ENCODE results near the gene MRPL28.
"Not testable (repeated sequence)": the region's sequence is repeated elsewhere in the genome, so short reads cannot be mapped to it uniquely, and the experiment has no call there.

The MRPL28 gene

DNA sequence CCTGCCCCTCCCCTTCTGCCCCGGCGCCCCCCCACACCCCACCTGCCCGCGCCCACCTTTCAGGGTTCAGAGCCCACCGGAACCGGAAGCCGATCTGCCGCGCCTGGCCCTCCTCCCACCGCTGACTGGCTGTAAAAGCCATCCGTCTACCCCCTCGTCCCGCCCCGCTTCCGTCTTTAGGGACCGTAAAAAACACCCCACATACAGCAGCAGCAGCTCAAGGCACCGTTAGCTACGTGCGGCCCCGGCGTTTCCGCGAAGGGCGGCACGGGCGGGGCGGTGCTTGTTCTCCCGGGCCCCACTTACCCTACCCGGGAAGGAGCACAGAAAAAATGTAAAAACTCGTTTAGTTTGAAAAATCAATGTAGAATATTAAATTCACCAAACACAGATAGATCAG is at the start of gene MRPL28:
Gene MRPL28, minus strand, starts transcription at position 96 of the 400 bp plus-strand sequence. CDS start 320 bp downstream, outside the sequence.
- ATAC-seq (replicated peaks) (peak; percentile 99), DNase-seq (peak; percentile 93)
- peak within 1 kb of the TSS; percentile 86 to 98 for H3K4me3 Mint-ChIP-seq
- H3K27me3 Mint-ChIP-seq: no peaks in the 10 kb centered on the region
- peaks cover 15 to 29% of the 10 kb centered on the region in 2 donors for H3K4me1 Mint-ChIP-seq
- peaks cover 25 to 39% of the 10 kb centered on the region in 2 donors for H3K36me3 Mint-ChIP-seq
- peak within 1 kb of the TSS; percentile 99 for H3K27ac Mint-ChIP-seq
- no peaks in the 10 kb centered on the region for H3K9me3 Mint-ChIP-seq

DNA sequence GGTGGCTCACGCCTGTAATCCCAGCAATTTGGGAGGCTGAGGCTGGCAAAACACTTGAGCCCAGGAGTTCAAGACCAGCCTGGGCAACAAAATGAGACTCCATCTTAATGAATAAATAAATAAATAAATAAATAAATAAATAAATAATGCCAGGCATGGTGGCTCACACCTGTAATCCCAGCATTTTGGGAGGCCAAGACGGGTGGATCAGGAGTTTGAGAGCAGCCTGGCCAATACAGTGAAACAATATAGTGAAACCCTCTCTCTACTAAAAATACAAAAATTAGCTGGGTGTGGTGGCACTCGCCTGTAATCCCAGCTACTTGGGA is 44.8 kb upstream of the MRPL28 start:
- H3K27ac Mint-ChIP-seq; DNase-seq; H3K27me3 Mint-ChIP-seq; H3K9me3 Mint-ChIP-seq; H3K36me3 Mint-ChIP-seq; H3K4me1 Mint-ChIP-seq; H3K4me3 Mint-ChIP-seq; ATAC-seq (replicated peaks): not testable (repeated sequence)

DNA sequence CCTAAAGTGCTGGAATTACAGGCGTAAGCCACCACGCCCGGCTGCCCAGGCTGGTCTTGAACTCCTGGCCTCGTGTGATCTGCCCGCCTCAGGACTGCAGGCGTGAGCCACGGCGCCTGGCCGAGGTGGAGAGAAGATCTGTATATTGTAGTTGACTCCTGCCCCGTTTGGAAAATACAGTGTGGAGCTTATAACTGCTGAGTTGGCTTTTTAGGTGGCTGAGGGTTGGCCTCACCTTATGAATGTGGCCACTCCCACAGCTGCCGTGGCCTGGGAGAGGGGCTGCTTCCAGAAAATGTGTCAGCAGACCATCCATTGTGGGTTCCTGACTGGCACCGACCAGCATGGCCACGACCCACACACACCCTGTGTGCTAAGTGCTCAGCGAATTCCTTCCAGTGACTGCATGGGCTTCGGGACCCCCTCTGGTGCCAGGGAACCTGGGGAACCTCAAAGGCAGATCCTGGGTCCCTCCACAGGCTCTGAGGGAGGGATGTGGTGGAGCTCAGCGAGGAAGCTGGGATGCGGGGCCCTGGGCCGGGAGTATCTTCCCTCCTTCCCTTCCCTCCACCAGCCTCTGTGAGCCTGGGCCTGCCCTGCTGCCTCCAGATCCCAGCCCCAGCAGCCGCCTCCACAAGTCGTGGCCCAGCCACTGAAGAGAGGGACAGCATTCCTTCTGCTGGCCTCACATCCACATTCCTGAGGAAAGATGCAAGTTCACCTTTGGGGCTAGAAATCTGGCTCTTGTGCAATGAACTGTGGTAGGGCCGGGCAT is 44.2 kb upstream of the MRPL28 start:
- no peak for DNase-seq
- H3K27me3 Mint-ChIP-seq: no peaks in the 10 kb centered on the region
- no peaks in the 10 kb centered on the region for H3K4me1 Mint-ChIP-seq
- H3K27ac Mint-ChIP-seq: no peak overlapping the region
- no peak overlapping the region for H3K4me3 Mint-ChIP-seq
- H3K9me3 Mint-ChIP-seq: no peaks in the 10 kb centered on the region
- no peak for ATAC-seq (replicated peaks)
- peaks cover 6 to 12% of the 10 kb centered on the region in 2 donors for H3K36me3 Mint-ChIP-seq

DNA sequence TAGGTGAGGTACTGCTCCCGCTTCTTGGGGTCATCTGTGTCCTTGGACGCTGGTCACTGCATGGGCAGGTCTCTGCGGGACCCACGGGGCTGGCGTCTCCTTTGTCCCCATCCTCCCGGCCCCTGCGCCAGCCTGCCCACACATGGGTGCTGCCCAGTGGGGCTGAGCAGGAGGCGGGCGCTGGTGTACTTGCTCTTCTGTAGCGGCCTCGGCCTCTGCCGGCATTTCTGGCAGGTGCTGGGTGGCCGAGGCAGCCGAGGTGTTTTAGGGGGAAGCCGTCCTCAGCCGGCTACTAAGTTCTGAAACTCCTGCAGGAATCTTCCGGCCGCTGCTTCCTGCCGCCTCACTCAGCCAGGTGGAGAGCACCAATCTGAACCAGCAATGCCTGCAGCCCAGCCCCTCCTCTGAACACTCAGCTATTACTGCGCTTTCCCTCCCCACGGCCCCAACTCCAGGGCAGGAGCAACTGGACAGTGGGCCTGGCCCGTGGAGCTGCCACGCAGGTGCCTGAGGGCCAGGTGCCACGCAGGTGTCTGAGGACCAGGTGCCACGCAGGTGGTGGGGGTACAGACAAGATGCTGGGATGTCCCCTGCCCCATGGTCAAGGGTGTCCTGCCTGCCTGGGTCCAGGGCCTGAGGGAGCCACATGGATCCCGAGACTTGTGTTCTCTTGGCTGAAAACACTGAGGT is 41.4 kb upstream of the MRPL28 start:
- Mint-ChIP-seq H3K4me1 (peaks cover 0 to 2% of the 10 kb centered on the region in 2 donors), H3K36me3 (peaks cover 12 to 18% of the 10 kb centered on the region in 2 donors), H3K27me3 (no peaks in the 10 kb centered on the region), H3K27ac (no peak overlapping the region), H3K4me3 (no peak overlapping the region), H3K9me3 (no peaks in the 10 kb centered on the region)
- no peak for DNase-seq
- ATAC-seq (replicated peaks): no peak

DNA sequence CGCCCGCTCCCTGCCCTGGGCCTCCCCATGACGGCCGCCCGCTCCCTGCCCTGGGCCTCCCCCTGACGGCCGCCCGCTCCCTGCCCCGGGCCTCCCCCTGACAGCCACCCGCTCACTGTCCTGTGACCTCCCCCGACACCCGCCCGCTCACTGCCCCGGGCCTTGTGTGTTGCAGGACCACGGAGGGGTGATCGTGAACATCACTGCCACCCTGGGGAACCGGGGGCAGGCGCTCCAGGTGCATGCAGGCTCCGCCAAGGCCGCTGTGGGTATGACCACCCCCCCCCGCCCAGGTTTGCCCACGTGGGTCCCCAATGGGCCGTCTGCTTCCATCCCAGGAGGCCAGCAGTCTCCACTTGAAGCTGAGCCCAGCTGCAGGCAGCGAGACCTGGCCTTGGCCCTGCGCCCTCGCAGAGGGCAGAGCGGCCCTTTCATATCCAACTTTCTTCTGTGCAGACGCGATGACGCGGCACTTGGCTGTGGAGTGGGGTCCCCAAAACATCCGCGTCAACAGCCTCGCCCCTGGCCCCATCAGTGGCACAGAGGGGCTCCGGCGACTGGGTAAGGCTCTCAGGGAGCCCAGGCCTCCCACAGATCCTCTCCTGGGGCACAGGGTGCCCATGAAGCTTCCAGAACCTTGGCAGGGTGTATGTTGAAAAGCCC is 40.3 kb upstream of the MRPL28 start:
- Mint-ChIP-seq H3K9me3 (no peaks in the 10 kb centered on the region), H3K27ac (no peak overlapping the region), H3K4me1 (peaks cover 0 to 2% of the 10 kb centered on the region in 2 donors), H3K4me3 (no peak overlapping the region), H3K36me3 (peaks cover 12 to 18% of the 10 kb centered on the region in 2 donors), H3K27me3 (no peaks in the 10 kb centered on the region)
- no peak for ATAC-seq (replicated peaks)
- no peak for DNase-seq

DNA sequence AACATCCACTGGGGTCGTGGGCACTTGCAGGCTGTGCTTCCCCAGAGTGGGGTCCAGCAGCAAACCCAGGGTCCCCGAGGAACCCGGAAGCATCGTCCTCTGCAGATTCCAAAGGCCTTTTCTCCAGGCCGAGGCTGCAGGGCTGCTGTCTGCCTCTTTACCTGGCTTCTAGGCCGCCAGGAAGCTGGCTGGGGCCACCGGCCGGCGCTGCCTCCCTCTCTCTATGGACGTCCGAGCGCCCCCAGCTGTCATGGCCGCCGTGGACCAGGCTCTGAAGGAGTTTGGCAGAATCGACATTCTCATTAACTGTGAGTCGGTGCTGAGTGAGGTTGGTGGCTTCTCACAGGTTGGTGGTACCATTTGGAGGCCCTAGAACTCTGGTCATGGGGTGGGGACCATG is 36.9 kb upstream of the MRPL28 start:
- Mint-ChIP-seq H3K36me3 (peaks cover 13 to 18% of the 10 kb centered on the region in 2 donors), H3K27ac (no peak overlapping the region), H3K9me3 (no peaks in the 10 kb centered on the region), H3K4me3 (no peak overlapping the region), H3K27me3 (no peaks in the 10 kb centered on the region), H3K4me1 (peaks cover 0 to 2% of the 10 kb centered on the region in 2 donors)
- no peak for DNase-seq
- no peak for ATAC-seq (replicated peaks)

DNA sequence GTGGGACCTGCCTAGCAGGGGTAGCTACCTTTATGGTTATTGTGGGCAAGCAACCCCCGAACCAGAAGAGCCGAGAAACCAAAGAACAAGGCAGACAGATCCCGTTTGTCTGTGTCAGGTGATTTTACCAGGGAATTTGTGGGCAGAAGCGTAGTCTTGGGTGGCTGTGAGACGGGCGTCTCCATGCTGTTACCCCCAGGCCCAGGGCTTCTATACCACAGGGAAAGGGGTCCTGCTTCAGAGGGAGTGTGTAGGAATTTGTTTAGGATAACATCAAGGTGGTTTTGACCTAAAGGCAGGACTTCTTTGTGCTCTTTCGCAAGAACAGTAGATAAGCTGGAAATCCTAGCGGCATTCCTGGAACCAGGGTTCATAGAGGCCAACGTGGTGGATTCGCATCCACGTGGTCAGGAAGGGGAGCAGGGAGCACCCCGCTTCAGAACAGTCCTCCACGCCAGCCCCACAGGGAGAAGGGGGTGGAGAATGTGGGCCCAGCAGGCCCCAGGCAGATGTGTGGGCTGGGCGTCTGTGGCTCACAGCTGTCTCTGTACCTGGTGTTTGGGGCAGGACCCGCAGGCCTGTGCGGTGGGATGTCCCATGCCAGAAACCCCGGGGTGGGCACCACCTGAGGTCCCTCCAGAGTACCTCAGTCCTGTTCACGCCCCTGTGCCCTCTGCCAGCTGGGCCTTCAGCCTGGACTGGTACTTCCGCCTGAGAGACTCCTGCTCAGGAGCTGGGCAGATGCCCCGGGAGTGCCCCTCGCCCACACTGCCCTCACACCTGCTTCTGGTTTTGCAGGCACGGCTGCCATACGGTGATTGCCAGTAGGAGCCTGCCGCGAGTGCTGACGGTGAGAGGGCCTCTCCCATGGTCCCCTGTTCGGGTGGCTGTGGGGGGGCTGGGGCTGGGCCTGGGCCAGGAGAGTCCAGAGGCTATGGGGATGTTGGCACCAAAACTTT is 35.5 kb upstream of the MRPL28 start:
- H3K36me3 Mint-ChIP-seq: peaks cover 11 to 16% of the 10 kb centered on the region in 2 donors
- H3K4me3 Mint-ChIP-seq: no peak overlapping the region
- DNase-seq (no peak), ATAC-seq (replicated peaks) (no peak)
- H3K27ac Mint-ChIP-seq: no peak overlapping the region
- no peaks in the 10 kb centered on the region for H3K27me3 Mint-ChIP-seq
- peaks cover under 1 to 2% of the 10 kb centered on the region in 2 donors for H3K4me1 Mint-ChIP-seq
- no peaks in the 10 kb centered on the region for H3K9me3 Mint-ChIP-seq

DNA sequence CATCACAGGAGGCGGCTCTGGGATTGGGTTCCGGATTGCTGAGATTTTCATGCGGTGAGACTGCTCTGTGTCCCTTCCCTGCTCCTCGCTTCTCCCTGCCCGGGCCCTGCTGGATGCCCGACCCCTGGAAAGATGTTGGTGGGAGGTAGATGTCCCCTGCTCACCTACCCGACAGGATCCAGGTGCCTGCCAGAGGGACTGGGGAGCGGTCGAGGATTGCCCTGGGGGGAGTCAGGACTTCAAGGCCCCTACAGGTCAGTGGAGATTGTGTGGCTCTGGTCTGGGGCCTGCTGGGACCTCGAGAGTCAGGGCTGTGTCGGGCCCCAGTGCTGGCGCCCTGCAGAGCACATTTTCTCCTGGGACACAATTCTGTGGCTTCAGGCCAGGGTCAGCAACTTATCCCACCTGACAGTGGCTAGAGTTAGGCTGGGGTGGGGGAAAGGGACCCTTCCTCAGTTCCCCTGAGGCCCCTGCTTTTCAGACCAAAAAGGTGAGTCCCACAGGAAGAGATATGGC is 34.7 kb upstream of the MRPL28 start:
- peaks cover 8% of the 10 kb centered on the region in 2 donors for H3K4me1 Mint-ChIP-seq
- no peak overlapping the region for H3K4me3 Mint-ChIP-seq
- peaks cover 8 to 17% of the 10 kb centered on the region in 2 donors for H3K36me3 Mint-ChIP-seq
- no peaks in the 10 kb centered on the region for H3K27me3 Mint-ChIP-seq
- no peak for DNase-seq
- H3K9me3 Mint-ChIP-seq: no peaks in the 10 kb centered on the region
- H3K27ac Mint-ChIP-seq: no peak overlapping the region
- no peak for ATAC-seq (replicated peaks)

DNA sequence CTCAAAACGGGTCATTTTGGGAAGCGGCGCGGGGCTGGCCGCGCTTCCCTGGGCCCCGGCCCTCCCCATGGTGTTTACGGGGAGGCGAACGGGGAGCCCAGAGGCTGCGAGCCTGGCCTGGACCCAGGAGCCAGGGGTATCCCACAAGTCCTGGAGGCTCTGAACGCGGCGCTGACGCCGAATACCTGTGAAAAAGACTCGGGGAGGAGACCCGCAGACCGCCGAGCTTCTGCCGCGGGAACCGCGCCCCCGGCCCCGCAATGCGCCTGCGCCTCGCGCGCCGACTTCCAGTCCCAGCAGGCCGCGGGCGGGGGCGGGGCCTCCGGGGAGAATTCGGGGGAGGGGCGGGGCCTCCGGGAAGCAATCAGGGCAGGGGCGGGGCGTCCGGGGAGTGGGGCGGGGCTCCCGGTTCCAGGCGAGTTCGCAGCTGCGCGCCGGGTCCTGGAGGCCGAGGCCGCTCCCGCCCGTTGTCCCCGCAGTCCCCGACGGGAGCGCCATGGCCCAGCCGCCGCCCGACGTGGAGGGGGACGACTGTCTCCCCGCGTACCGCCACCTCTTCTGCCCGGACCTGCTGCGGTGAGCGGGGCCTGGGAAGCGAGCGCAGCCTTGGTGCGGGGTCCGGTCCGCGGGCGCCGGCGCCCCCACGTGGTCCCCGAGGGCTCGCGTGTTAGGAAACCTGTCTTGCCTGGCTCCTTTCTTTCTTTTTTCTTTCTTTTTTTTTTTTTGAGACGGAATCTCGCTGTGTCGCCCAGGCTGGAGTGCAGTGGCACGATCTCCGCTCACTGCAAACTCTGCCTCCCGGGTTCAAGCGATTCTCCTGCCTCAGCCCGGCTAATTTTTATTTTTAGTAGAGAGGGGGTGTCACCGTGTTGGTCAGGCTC is 31.4 kb upstream of the MRPL28 start, which contains the start of gene DECR2:
Gene DECR2, plus strand, starts transcription at position 418 of the 881 bp plus-strand sequence. Its CDS starts 79 bp downstream, at position 497.
- peak within 1 kb of the TSS; percentile 87 to 91 for H3K4me3 Mint-ChIP-seq
- peak; percentile 75 to 83 for ATAC-seq (replicated peaks)
- peak; percentile 90 for DNase-seq
- no peaks in the 10 kb centered on the region for H3K27me3 Mint-ChIP-seq
- peaks cover 2 to 10% of the 10 kb centered on the region in 2 donors for H3K36me3 Mint-ChIP-seq
- H3K27ac Mint-ChIP-seq: peak within 1 kb of the TSS; percentile 99
- no peaks in the 10 kb centered on the region for H3K9me3 Mint-ChIP-seq
- peaks cover 20 to 27% of the 10 kb centered on the region in 2 donors for H3K4me1 Mint-ChIP-seq

DNA sequence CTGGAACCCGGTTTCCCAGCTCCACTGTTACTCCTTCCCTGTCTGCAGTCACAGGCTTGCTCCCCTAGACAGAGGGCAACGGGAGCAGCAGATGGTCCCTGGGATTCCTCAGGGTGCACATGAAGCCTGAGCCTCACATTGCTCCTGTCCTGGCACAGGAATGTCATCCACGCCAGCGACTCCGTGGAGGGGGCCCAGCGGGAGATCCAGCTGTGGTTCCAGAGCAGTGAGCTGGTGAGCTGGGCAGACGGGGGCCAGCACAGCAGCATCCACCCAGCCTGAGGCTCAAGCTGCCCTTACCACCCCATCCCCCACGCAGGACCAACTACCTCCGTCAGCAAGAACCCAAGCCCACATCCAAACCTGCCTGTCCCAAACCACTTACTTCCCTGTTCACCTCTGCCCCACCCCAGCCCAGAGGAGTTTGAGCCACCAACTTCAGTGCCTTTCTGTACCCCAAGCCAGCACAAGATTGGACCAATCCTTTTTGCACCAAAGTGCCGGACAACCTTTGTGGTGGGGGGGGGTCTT is 29.8 kb upstream of the MRPL28 start:
- peak overlapping the region; percentile 99 for H3K27ac Mint-ChIP-seq

DNA sequence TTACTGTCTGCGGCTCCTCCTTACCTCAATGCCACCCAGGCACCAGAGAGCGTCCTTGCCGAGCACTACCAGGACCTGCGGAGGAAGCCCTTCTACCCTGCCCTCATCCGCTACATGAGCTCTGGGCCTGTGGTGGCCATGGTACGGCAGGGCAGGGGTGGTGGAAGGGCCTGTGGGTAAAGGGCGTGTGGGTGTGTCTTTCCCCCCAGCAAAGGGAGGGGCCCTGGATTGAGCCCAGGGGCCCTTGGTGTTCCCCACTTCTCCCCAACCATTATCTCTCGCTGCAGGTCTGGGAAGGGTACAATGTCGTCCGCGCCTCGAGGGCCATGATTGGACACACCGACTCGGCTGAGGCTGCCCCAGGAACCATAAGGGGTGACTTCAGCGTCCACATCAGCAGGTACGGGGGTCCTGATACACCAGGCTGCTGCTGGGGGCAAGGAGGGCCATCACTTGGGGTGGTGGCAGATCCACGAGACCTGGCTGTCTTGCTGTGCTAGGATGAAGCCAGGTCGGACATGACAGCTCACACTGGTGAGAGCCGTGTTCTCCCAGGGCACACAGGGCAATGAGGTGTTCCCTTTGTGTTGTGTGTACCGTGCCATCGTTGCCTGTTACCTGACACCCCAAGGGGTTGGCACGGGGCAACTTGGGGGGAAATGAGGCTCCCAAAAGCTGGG is 29.1 kb upstream of the MRPL28 start:
- no peak for ATAC-seq (replicated peaks)
- Mint-ChIP-seq H3K27me3 (no peaks in the 10 kb centered on the region), H3K4me3 (peak overlapping the region; percentile 87 to 91), H3K36me3 (peaks cover 0 to 10% of the 10 kb centered on the region in 2 donors), H3K9me3 (no peaks in the 10 kb centered on the region), H3K27ac (peak overlapping the region; percentile 51), H3K4me1 (peaks cover 24 to 31% of the 10 kb centered on the region in 2 donors)
- DNase-seq: no peak

More for the DNA sequence above, 29.8 kb upstream of the MRPL28 start:
- Mint-ChIP-seq H3K4me1 (peaks cover 24 to 31% of the 10 kb centered on the region in 2 donors), H3K9me3 (no peaks in the 10 kb centered on the region), H3K27me3 (no peaks in the 10 kb centered on the region), H3K4me3 (peak overlapping the region; percentile 87 to 91), H3K36me3 (peaks cover 2 to 10% of the 10 kb centered on the region in 2 donors)
- no peak for DNase-seq
- ATAC-seq (replicated peaks): peak in 1 of 2 donors; percentile 1
